Measurements from ENCODE around the gene NMNAT3.

NMNAT3 gene

DNA sequence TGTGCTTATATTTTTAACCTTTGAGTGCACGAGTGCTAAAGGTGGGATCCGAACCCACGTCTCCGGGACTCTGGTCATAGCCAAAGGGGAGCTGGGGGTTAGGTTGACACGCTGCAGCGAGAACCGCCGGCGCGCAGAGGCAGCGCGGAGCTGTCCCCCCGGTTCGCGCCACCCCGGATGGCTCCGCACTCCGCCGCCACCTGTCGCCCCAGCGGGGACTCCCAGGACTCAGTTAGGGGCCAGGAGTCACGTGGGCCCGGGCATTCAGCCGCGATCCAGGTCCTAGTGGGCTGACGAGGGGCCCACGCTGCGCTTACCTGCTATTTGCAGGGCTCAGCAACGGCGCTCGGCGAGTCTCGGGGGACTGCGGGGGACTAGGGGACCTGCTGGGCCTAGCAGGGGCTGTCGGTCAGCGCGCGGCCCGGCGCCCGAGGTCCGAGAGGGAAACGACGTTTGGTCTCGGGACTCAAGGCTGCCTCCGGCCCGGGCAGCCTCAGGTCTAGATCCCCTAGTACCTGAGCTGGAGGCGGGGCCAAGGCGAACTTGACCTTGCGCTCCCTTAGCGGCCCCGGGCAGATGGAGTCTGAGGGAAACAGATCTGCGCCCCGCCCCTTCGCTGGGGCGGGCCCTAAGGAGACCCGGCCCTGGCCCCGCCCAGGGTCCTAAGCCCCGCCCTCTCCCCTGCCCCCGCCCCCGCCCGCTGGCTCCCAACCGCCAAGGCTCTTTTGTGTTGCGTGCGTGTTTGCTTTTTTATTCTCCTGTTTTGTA, at the start of gene NMNAT3:
NMNAT3 (minus strand) TSS at position 585 of the 768 bp plus-strand sequence. CDS start 50,248 bp downstream, outside the sequence.
- DNase-seq (ENCODE audit: low read depth) = peak; percentile 2

- DNase-seq (ENCODE audit: low read depth) = no peak
Measured at GRCh38 chr3:139721370-139721769, 43.6 kb upstream of the NMNAT3 start.

- DNase-seq (ENCODE audit: low read depth) = peak; percentile 20
Measured at GRCh38 chr3:139718415-139718814, 40.6 kb upstream of the NMNAT3 start.

- DNase-seq (ENCODE audit: low read depth) = no peak
Measured at GRCh38 chr3:139716908-139717485, 39.2 kb upstream of the NMNAT3 start.

GRCh38 chr3:139715743-139716360, 38.1 kb upstream of the NMNAT3 start:
- DNase-seq (ENCODE audit: low read depth) = no peak

DNA sequence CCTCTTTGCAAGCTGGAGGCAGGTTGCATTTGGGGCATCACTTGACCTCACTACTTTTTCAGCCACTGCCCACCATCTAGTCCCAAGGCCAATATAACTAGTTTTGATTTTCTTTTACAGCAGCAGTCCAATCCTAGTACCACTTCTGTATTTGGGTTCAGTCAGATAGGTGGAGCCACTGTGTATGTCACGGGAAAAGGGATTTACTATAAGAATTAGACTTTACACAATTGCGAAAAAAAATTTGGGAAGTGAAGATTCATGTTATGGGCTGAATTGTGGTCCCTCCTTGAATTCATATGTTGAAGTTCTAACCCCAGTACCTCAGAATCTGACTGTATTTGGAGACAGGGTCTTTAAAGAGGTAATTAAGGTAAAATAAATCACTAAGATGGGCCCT, 37.4 kb upstream of the NMNAT3 start:
- DNase-seq (ENCODE audit: low read depth) = no peak

DNA sequence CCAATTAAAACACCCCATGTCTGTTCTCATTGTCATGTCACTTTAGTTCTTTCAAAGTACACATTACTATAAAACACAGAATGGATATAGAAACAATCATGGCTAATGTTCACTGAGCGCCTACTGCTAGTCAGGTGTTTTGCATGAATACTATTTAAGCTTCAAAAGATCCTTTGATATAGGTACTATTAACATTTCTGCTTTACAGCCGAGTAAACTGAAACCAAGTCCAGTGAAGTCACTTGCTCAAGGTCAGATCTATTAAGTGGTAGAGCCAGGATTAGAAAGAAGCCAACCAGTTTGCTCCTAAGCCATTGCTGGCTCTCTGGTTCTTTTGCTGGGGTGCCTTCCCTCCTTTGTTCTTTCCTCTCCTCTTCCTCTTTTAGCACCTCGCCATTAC, 32.4 kb upstream of the NMNAT3 start:
- DNase-seq (ENCODE audit: low read depth) = no peak

GRCh38 chr3:139705631-139706030, 27.9 kb upstream of the NMNAT3 start:
- no peak for DNase-seq (ENCODE audit: low read depth)

DNA sequence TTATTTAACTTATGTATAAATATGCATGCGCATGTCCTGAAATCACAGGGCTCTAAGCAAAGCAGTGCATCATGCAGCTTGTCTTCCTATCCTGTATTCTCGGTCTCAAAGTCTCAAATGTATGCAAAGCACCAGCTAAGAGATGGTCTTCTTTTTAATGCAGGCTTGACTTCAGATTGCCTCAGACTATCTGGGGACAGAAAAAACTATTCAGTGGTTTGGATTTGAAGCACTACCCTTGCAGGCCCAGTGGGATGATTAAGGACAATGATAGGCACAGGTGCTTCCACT, 18.5 kb upstream of the NMNAT3 start:
- no peak for DNase-seq (ENCODE audit: low read depth)

DNA sequence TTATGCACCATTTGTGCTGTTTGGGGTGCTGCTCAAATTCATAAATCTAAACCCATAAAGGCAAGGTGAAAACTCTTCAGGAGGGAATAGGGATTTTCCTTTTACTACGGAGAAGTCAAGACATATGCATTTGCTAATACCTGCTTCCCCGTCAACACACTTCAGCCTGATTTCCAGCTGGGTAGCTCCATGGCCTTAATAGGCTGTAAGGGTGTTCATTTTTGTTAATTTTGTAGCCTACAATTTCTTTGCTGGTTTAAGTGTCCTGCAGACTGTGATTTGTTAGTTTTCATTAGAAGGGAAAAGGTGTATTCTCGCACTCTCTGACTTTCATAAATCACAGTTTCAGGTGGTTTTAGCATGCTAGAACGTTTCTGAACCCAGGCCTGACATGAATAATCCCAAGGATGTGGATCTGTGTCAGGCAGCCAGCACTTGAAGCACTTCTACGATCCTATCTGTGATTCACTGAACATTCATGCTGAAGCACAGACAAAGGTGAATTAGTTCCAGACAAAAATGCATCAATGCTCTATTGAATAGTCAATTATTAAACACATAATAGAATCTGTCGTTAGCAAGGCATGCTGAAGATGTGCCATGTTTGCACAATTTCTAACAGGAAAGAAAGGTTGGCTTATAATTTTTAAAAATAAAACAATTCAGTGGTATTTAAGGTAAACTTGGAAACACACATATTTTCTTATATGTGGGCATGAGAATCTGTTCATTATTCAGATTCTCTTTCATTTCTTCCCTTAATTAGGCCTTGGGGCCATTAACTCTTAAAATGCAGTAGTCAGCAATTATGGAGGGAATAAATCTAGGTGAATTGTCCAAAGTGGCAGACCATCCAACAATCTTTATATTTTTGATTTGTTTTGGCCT, 17.9 kb upstream of the NMNAT3 start:
- DNase-seq (ENCODE audit: low read depth) = no peak

DNA sequence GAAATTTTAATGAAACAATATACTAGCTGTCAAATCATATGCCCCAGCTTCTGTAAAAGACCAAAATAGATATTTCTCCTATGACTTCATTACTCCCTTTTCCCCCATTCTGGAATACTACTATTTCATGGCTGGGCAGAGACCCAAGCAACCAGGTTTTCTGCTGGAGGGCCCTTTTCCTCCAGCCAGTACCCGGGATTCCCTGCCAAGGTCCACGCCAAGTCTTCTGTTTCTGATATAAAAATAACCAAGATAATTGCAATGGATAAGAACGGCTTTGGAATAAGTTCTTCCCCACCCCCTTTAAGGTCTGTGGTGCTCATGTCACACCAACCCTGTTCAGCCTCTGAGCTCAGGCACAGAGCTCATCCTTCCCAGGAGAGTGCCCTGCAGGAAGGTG, 17.2 kb upstream of the NMNAT3 start:
- no peak for DNase-seq (ENCODE audit: low read depth)

GRCh38 chr3:139694542-139694941, 16.8 kb upstream of the NMNAT3 start:
- DNase-seq (ENCODE audit: low read depth) = no peak

DNA sequence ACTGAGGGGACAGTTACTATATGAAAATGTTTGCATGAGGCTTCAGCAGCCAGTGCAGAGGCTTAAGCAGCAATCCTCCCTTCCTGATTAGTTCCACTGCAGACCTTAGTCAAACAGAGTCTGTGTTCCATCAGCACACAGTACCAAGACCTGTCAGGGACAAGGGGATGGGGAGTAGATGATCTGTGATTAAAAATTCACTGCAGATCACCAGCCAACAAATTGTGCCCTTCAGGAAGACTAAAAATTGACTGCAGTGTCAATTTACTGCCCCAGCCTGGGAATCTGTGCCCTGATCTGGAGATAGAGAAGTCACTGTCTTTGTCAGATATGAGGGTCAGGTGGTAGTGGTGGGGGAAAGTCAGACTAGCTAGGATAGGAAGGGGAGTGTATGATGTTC, 13.8 kb upstream of the NMNAT3 start:
- DNase-seq (ENCODE audit: low read depth) = no peak

DNA sequence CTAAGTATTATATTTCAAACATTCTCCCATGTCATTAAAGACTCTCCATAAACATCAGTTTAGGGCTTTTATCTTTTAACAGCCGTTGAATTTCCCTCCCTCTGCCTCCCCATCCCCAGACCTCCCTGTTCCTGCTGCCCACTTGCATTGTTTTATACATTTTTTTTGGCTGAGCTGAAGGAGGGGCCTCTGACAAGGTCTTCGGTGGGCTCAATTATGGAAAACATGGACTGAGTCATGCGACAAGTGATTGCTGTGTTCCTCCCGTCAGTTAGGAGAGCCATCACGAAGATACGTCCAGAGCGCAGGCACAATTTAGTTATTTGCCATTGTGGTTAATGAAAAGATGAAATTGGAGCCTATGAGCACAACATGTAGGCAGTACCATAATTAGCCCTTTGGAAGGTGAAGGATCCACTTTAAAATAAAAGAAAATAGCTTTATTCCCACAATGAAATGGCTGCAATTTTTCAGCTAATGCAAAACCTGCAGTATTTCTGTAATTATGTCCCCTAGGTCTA, 12.0 kb upstream of the NMNAT3 start:
- DNase-seq (ENCODE audit: low read depth) = no peak

GRCh38 chr3:139689122-139689521, 11.3 kb upstream of the NMNAT3 start:
- no peak for DNase-seq (ENCODE audit: low read depth)

DNA sequence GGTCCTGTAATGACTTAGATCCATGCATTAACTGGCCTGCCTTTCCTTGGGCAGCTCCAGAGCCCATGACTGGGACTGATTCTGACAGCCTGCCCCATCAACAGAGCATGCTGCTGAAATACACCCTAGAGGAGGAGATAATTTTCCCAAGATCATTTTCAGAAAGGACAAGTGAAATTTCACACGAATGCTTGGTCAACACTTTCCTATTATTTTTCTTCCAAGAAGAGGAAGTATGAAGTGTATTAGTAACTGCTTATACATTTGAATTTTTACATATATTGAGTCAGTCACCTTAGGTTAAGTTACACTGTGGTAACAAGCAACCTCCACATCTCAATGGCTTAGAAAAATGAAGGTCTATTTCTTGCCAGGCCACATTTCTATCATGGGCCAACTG, 9.7 kb upstream of the NMNAT3 start:
- no peak for DNase-seq (ENCODE audit: low read depth)

GRCh38 chr3:139686624-139687023, 8.9 kb upstream of the NMNAT3 start:
- no peak for DNase-seq (ENCODE audit: low read depth)

DNA sequence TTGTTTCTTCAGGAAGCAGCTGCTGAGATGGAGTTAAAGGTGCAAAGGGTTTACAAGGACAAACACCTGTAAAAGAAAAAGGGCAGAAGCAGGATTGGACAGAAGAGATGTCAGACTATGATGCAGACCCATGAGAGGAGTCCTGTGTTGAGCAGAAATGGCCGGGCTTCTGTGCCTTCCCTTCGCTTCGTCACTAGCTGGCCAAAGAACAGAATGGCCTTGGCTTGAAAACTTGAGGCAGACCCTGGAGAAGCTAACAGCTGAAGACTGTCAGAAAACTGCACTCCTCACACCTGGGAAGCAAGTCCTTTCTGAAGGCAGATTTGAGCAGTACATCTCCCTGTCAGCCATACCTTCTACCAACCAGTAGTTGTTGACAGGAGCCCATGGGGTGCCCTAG, 8.4 kb upstream of the NMNAT3 start:
- no peak for DNase-seq (ENCODE audit: low read depth)

- no peak for DNase-seq (ENCODE audit: low read depth)
Measured at GRCh38 chr3:139679220-139679775, 1.5 kb upstream of the NMNAT3 start.

DNA sequence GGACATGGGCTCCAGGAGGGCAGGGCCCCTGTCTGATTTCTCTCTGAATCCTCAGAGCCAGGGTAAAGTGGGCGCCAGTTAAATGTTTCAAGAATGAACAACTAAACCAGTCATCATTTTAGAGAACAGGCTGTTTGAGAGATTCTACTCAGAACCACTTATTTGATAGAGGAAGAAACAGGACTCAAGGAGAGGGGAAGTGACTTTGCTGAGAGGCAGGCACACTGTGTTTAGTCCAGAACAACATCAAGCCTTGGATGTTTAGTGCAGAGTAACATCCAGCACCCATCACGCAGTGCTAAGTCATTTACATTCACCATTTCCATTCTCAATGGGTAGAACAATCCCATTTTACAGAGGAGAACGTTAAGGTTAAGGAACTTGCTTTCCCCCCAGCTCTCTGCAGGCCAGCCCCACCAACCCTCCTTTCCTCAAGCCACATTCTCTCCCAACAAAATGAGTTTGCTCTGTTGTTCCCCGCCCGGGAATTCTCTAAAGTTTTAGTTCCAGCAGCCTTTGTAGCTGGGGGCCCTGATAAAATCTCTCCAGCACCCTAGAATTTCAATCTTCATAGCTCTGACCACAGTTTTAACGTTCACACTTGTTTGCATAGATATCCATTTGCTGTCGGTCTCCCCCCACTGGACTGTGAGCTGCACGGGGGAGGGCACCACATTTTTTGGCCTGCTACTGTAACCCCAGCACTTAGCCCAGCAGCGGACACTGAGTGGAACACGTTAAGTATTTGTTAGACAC, 962 bp downstream of the NMNAT3 start:
- DNase-seq (ENCODE audit: low read depth) = no peak

DNA sequence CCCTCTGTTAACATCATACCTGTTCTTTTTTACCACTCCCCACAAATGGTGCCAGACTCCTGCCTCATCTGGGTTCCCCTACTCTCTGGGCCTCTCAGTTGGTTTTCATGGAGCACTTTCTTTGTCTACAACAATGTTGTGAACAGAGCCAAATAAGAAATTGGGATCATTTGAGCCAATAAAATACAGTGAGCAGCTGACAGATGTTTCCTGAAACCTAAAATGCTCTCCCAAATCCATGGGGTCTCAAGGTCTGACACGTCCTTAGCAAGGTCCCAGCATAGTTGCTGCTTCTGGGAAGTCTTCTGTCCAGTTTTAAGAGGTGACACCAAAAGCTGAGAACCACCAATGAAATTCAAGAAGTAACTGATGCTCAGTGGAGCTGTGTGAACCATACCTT, 1.7 kb downstream of the NMNAT3 start:
- DNase-seq (ENCODE audit: low read depth) = no peak
